Bronchial epithelial cell (primary cell): ENCODE data around the gene HSD17B14. TPM values are rescaled to one million over a fixed set of nuclear protein-coding genes. Genes with fewer than 3 reads are reported as not detected.

ENCODE experiments used
- DNase-seq: peaks from one replicate; pipeline ENCODE4 v3.0.0-alpha.2; 2010; ENCODE audit warnings: low read depth
- FAIRE-seq: peaks from 2 replicates; lab custom pipeline; 2011; peaks lifted over from hg19 to GRCh38; lab: Jason Lieb, UNC
- H3K27me3 ChIP-seq: 2 replicates; pipeline ENCODE4 v1.5.1; 2011; ENCODE audit warnings: low read length; ENCODE audit not compliant: control insufficient read depth, insufficient read depth
- H3K36me3 ChIP-seq: 2 replicates; pipeline ENCODE4 v1.5.1; 2011; ENCODE audit warnings: low read length; ENCODE audit not compliant: control insufficient read depth, insufficient read depth
- H3K4me3 ChIP-seq: 2 replicates; pipeline ENCODE4 v1.5.1; 2011; ENCODE audit warnings: mild to moderate bottlenecking, low read depth, low read length, control low read depth
- total RNA-seq: library from RNA; depleted of rRNA; stranded (reverse); fragments of >200 nt; gene quantifications from 2 replicates; pipeline ENCODE4 v1.2.1, GENCODE V29; 2014
- TF ChIP-seq, protein P1 (sequence below): IDR thresholded peaks from 2 replicates; pipeline ENCODE4 v1.5.1; 2011; ENCODE audit warnings: mild to moderate bottlenecking, moderate library complexity, low read length, control low read depth, inconsistent platforms; ENCODE audit not compliant: insufficient read depth, severe bottlenecking

The HSD17B14 gene
- total RNA-seq, 1 donor from 2014 or later, result 1.3 TPM

DNA sequence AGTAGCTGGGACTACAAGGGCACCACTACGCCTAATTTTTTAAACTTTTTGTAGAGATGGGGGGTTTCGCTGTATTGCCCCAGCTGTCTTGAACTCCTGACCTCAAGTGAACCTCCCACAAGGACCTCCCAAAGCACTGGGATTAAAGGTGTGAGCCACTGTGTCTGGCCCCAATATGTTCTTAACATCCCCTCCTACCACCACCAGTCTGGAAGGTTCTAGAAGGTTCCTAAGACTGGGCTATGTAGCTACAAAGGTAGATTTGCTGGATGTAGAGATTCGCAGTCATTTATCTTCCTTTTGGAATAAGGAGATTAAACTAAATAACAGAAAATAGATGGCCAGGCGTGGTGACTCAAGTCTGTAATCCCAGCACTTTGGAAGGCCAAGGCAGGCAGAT, 5.3 kb downstream of the HSD17B14 start:
- no peaks in the 10 kb centered on the region for H3K27me3 ChIP-seq
- DNase-seq (no peak), FAIRE-seq (no peak)
- no peaks in the 10 kb centered on the region for H3K36me3 ChIP-seq
- TF ChIP-seq, protein P1, sequence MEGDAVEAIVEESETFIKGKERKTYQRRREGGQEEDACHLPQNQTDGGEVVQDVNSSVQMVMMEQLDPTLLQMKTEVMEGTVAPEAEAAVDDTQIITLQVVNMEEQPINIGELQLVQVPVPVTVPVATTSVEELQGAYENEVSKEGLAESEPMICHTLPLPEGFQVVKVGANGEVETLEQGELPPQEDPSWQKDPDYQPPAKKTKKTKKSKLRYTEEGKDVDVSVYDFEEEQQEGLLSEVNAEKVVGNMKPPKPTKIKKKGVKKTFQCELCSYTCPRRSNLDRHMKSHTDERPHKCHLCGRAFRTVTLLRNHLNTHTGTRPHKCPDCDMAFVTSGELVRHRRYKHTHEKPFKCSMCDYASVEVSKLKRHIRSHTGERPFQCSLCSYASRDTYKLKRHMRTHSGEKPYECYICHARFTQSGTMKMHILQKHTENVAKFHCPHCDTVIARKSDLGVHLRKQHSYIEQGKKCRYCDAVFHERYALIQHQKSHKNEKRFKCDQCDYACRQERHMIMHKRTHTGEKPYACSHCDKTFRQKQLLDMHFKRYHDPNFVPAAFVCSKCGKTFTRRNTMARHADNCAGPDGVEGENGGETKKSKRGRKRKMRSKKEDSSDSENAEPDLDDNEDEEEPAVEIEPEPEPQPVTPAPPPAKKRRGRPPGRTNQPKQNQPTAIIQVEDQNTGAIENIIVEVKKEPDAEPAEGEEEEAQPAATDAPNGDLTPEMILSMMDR, result no peak
- no peak overlapping the region for H3K4me3 ChIP-seq

DNA sequence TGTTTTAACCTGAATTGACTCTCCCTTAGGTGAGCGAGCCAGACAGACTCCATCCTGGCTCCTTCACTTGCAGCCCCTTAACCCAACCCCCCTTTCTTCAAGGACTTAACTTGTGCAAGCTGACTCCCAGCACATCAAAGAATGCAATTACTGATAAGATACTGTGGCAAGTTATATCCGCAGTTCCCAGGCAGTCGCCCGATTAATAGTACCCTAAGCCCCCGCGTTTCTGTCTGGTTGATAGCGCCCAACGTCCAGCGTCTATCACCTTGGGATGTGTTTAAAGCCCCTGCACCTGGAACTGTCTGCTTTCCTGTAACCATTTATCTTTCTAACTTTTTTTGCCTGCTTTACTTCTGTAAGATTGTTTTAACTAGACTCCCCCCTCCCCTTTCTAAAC, 6.2 kb downstream of the HSD17B14 start:
- TF ChIP-seq, protein P1, result no peak
- DNase-seq, result no peak
- H3K36me3 ChIP-seq, result no peaks in the 10 kb centered on the region
- no peak overlapping the region for H3K4me3 ChIP-seq
- no peak for FAIRE-seq
- H3K27me3 ChIP-seq, result no peaks in the 10 kb centered on the region

- no peak overlapping the region for H3K4me3 ChIP-seq
- H3K36me3 ChIP-seq, result no peaks in the 10 kb centered on the region
- DNase-seq (no peak), FAIRE-seq (no peak)
- no peaks in the 10 kb centered on the region for H3K27me3 ChIP-seq
- TF ChIP-seq, protein P1, result peak; percentile 34
Measured at GRCh38 chr19:48826606-48827020, 9.7 kb downstream of the HSD17B14 start.

DNA sequence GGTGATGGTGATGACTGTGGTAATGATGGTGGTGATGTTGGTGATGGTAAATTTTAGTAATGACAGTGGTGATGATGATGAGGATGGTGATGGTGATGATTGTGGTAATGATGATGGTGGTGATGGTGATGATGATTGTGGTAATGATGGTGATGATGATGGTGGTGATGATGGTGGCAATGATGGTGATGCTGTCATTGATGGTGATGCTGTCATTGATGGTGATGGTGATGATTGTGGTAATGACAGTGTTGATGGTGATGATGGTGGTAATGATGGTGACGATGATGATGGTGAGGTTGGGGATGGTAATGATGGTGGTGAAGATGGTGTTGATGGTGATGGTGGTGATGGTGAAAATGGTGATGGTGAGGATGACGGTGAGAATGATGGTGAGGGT, 13.8 kb downstream of the HSD17B14 start:
- no peaks in the 10 kb centered on the region for H3K36me3 ChIP-seq
- FAIRE-seq (no peak), DNase-seq (no peak)
- TF ChIP-seq, protein P1, result no peak
- no peak overlapping the region for H3K4me3 ChIP-seq
- no peaks in the 10 kb centered on the region for H3K27me3 ChIP-seq

DNA sequence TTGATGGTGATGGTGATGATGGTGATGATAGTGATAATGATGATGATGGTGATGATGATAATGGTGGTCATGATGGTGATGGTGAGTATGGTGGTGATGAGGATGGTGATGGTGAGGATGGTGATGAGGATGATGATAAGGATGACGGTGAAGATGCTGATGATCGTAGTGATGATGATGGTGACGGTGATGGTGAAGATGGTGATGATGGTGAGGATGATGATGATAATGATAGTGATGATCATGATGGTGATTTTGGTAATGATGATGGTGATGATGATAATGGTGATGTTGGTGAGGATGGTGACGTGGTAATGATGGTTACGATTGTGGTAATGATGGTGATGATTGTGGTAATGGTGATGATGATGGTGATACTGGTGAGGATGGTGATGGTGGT, 14.7 kb downstream of the HSD17B14 start:
- Histone ChIP-seq H3K36me3 (no peaks in the 10 kb centered on the region), H3K27me3 (no peaks in the 10 kb centered on the region), H3K4me3 (no peak overlapping the region)
- TF ChIP-seq, protein P1, result no peak
- peak; percentile 32 for FAIRE-seq
- DNase-seq, result no peak

- no peaks in the 10 kb centered on the region for H3K36me3 ChIP-seq
- H3K4me3 ChIP-seq, result no peak overlapping the region
- FAIRE-seq (peak; percentile 99), DNase-seq (peak; percentile 85)
- TF ChIP-seq, protein P1, result no peak
- H3K27me3 ChIP-seq, result no peaks in the 10 kb centered on the region
Measured at GRCh38 chr19:48819366-48819816, 16.9 kb downstream of the HSD17B14 start.
